ENCODE data around the gene NCAM1. TPM values are rescaled to one million over a fixed set of nuclear protein-coding genes. Genes with fewer than 3 reads are reported as not detected.

Gene NCAM1
- total and polyA plus RNA-seq, 9 of the 15 experiments (the other 6 are each of a cell fraction or from before 2014, with no cell fraction given), result 0.09 to 0.23 TPM; not detected in 7

GRCh38 chr11:113059548-113059947, 98.3 kb downstream of the NCAM1 start:
- ATAC-seq (no peak), DNase-seq (ENCODE audit: extremely low read depth in 1 of 4, low spot score in 3 of 4) (peak in 1 of 4 experiments; percentile 1), FAIRE-seq (no peak)
- no peak overlapping the region for H3K4me2 ChIP-seq (ENCODE audit: insufficient read depth, low read length)
- no peaks in the 10 kb centered on the region for H4K20me1 ChIP-seq (replicated peaks; ENCODE audit: control insufficient read depth, insufficient read depth, low read length)
- no peak overlapping the region for H3K27ac ChIP-seq (ENCODE audit: extremely low read depth, low read depth, low read length)
- no peaks in the 10 kb centered on the region for H3K27me3 ChIP-seq (ENCODE audit: control insufficient read depth in 2 of 2, insufficient read depth in 2 of 2, low read length in 2 of 2)
- ChIA-PET CTCF (ENCODE audit: low intra/inter-chr PET ratio) (no interaction called here), POLR2A (no interaction called here)
- no peaks in the 10 kb centered on the region for H3K36me3 ChIP-seq (ENCODE audit: control insufficient read depth, insufficient read depth, low read length)
- BruUV-seq (replicated peaks), result no TSS peak
- 0% methylated on average over 4 of the region's 4 CpGs for WGBS (ENCODE audit: insufficient coverage, low coverage, missing lambda C conversion rate)
- in situ Hi-C loops (cut with MboI) (no loop called here), intact Hi-C loops (cut with micrococcal nuclease) (no loop called here)
- no peak overlapping the region for H3K9ac ChIP-seq (ENCODE audit: insufficient read depth in 1 of 2, low read depth in 2 of 2, low read length in 2 of 2)
- no peaks in the 10 kb centered on the region for H3K79me2 ChIP-seq (ENCODE audit: control insufficient read depth, insufficient read depth, low read length)
- no peaks in the 10 kb centered on the region for H3K4me1 ChIP-seq (replicated peaks in 1 of 2; ENCODE audit: control insufficient read depth in 2 of 2, insufficient read depth in 2 of 2, low read length in 2 of 2)
- no peaks in the 10 kb centered on the region for H3K9me3 ChIP-seq (replicated peaks; ENCODE audit: control insufficient read depth, insufficient read depth, low read depth, low read length)
- H2AFZ ChIP-seq (ENCODE audit: low read depth, low read length), result no peak overlapping the region
- no peaks in the 10 kb centered on the region for H3K9me1 ChIP-seq (ENCODE audit: control insufficient read depth, insufficient read depth, low read length)
- TF ChIP-seq CEBPB (tag; IDR thresholded peaks at IDR 0.05), result peak; percentile 51
- TF ChIP-seq, protein P1, sequence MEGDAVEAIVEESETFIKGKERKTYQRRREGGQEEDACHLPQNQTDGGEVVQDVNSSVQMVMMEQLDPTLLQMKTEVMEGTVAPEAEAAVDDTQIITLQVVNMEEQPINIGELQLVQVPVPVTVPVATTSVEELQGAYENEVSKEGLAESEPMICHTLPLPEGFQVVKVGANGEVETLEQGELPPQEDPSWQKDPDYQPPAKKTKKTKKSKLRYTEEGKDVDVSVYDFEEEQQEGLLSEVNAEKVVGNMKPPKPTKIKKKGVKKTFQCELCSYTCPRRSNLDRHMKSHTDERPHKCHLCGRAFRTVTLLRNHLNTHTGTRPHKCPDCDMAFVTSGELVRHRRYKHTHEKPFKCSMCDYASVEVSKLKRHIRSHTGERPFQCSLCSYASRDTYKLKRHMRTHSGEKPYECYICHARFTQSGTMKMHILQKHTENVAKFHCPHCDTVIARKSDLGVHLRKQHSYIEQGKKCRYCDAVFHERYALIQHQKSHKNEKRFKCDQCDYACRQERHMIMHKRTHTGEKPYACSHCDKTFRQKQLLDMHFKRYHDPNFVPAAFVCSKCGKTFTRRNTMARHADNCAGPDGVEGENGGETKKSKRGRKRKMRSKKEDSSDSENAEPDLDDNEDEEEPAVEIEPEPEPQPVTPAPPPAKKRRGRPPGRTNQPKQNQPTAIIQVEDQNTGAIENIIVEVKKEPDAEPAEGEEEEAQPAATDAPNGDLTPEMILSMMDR (IDR thresholded peaks at IDR 0.05 in 2 of 3, conservative IDR thresholded peaks at IDR 0.05 in 1 of 3; ENCODE audit: insufficient read depth in 2 of 3, low read depth in 1 of 3, low read length in 3 of 3), result peak in 1 of 3 experiments; percentile 8; a peak in 1 of 6 replicates
- no peak for TF ChIP-seq FOXJ2 (tag; IDR thresholded peaks at IDR 0.05)
- no peak overlapping the region for H3K4me3 ChIP-seq

- H3K36me3 ChIP-seq (ENCODE audit: control insufficient read depth, insufficient read depth, low read length), result no peaks in the 10 kb centered on the region
Observed at GRCh38 chr11:113065330-113065729, 104.1 kb downstream of the NCAM1 start.

More at GRCh38 chr11:113065330-113065729, 104.1 kb downstream of the NCAM1 start:
- Histone ChIP-seq H3K4me1 (replicated peaks in 1 of 2; ENCODE audit: control insufficient read depth in 2 of 2, insufficient read depth in 2 of 2, low read length in 2 of 2) (no peaks in the 10 kb centered on the region), H3K27me3 (ENCODE audit: control insufficient read depth in 2 of 2, insufficient read depth in 2 of 2, low read length in 2 of 2) (peaks cover 0 to 2% of the 10 kb centered on the region in 2 experiments; a peak in 1 of 5 replicates), H4K20me1 (replicated peaks; ENCODE audit: control insufficient read depth, insufficient read depth, low read length) (no peaks in the 10 kb centered on the region), H3K9me3 (replicated peaks; ENCODE audit: control insufficient read depth, insufficient read depth, low read depth, low read length) (no peaks in the 10 kb centered on the region), H3K4me3 (no peak overlapping the region), H3K9me1 (ENCODE audit: control insufficient read depth, insufficient read depth, low read length) (no peaks in the 10 kb centered on the region), H3K9ac (ENCODE audit: insufficient read depth in 1 of 2, low read depth in 2 of 2, low read length in 2 of 2) (no peak overlapping the region), H2AFZ (ENCODE audit: low read depth, low read length) (no peak overlapping the region), H3K4me2 (ENCODE audit: insufficient read depth, low read length) (no peak overlapping the region), H3K27ac (ENCODE audit: extremely low read depth, low read depth, low read length) (no peak overlapping the region), H3K79me2 (ENCODE audit: control insufficient read depth, insufficient read depth, low read length) (no peaks in the 10 kb centered on the region)
- ATAC-seq, result no peak
- WGBS (ENCODE audit: insufficient coverage, low coverage, missing lambda C conversion rate), result 0% methylated on average over 1 of the region's 1 CpG
- in situ Hi-C loops (cut with MboI), result no loop called here
- BruUV-seq (replicated peaks), result no TSS peak
- TF ChIP-seq, protein P2, sequence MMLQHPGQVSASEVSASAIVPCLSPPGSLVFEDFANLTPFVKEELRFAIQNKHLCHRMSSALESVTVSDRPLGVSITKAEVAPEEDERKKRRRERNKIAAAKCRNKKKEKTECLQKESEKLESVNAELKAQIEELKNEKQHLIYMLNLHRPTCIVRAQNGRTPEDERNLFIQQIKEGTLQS (IDR thresholded peaks at IDR 0.05), result 0 out of 2 replicates have a peak, but pooled peaks have one; percentile 9
- TF ChIP-seq, protein P2 (CRISPR knock-in tag; conservative IDR thresholded peaks at IDR 0.05), result no peak
- no peak for TF ChIP-seq E2F5 (CRISPR knock-in tag; IDR thresholded peaks at IDR 0.05)
- ChIA-PET CTCF (ENCODE audit: low intra/inter-chr PET ratio) (no interaction called here), POLR2A (no interaction called here)
- intact Hi-C loops (cut with micrococcal nuclease), result no loop called here
- DNase-seq (ENCODE audit: extremely low read depth in 1 of 4, low spot score in 3 of 4), result no peak
- no peak for FAIRE-seq

Measured in K562 (cell line).